Measurements from ENCODE around the gene SPAM1.
"Not testable (repeated sequence)": the region's sequence is repeated elsewhere in the genome, so short reads cannot be mapped to it uniquely, and the experiment has no call there.

The SPAM1 gene, protein sequence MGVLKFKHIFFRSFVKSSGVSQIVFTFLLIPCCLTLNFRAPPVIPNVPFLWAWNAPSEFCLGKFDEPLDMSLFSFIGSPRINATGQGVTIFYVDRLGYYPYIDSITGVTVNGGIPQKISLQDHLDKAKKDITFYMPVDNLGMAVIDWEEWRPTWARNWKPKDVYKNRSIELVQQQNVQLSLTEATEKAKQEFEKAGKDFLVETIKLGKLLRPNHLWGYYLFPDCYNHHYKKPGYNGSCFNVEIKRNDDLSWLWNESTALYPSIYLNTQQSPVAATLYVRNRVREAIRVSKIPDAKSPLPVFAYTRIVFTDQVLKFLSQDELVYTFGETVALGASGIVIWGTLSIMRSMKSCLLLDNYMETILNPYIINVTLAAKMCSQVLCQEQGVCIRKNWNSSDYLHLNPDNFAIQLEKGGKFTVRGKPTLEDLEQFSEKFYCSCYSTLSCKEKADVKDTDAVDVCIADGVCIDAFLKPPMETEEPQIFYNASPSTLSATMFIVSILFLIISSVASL

GRCh38 chr7:123924941-123925340, at the start of gene SPAM1:
SPAM1 (plus strand) TSS chr7:123925241; CDS start chr7:123953571, 28,330 bp downstream.
- Histone ChIP-seq H3K36me3 (ENCODE audit: insufficient read depth, low read length) (no peaks in the 10 kb centered on the region), H3K4me3 (ENCODE audit: low read length) (no peak within 1 kb of the TSS), H3K9me3 (ENCODE audit: low read length) (no peaks in the 10 kb centered on the region), H3K27me3 (ENCODE audit: insufficient read depth, low read length) (peaks cover 2% of the 10 kb centered on the region), H3K4me1 (ENCODE audit: insufficient read depth, low read length) (no peaks in the 10 kb centered on the region), H2AFZ (ENCODE audit: low read depth, low read length) (no peak within 1 kb of the TSS)

DNA sequence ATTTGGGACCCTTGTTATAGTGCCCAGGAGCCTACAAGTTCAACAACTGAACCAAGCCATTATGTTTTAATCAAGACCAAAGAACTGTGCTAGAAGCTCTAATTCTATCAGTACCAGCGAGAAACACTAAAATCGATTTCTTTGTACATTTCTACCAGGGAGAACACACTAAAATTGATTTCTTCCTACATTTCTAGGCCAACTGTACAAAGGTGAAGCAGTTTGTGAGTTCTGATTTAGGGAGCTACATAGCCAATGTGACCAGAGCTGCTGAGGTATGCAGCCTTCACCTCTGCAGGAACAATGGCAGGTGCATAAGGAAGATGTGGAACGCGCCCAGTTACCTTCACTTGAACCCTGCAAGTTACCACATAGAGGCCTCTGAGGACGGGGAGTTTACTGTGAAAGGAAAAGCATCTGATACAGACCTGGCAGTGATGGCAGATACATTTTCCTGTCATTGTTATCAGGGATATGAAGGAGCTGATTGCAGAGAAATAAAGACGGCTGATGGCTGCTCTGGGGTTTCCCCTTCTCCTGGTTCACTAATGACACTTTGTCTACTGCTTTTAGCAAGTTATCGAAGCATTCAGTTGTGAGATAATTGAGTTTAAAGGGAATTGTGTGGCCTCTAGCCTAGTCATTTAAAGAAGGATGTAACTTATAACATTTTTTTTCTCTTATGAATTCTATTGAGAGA, 48.3 kb upstream of the SPAM1 start:
- Histone ChIP-seq H2AFZ (ENCODE audit: low read depth, low read length) (no peak overlapping the region), H3K36me3 (ENCODE audit: insufficient read depth, low read length) (no peaks in the 10 kb centered on the region), H3K4me3 (ENCODE audit: low read length) (no peak overlapping the region), H3K27me3 (ENCODE audit: insufficient read depth, low read length) (no peaks in the 10 kb centered on the region), H3K9me3 (ENCODE audit: low read length) (no peaks in the 10 kb centered on the region), H3K4me1 (ENCODE audit: insufficient read depth, low read length) (no peaks in the 10 kb centered on the region)

- Histone ChIP-seq H3K27me3 (ENCODE audit: insufficient read depth, low read length) (no peaks in the 10 kb centered on the region), H3K4me1 (ENCODE audit: insufficient read depth, low read length) (no peaks in the 10 kb centered on the region), H3K9me3 (ENCODE audit: low read length) (no peaks in the 10 kb centered on the region), H3K4me3 (ENCODE audit: low read length) (no peak overlapping the region), H3K36me3 (ENCODE audit: insufficient read depth, low read length) (no peaks in the 10 kb centered on the region), H2AFZ (ENCODE audit: low read depth, low read length) (no peak overlapping the region)
Measured at GRCh38 chr7:123879628-123880027, 45.4 kb upstream of the SPAM1 start.

GRCh38 chr7:123881300-123881699, 43.7 kb upstream of the SPAM1 start:
- no peaks in the 10 kb centered on the region for H3K4me1 ChIP-seq (ENCODE audit: insufficient read depth, low read length)
- no peaks in the 10 kb centered on the region for H3K36me3 ChIP-seq (ENCODE audit: insufficient read depth, low read length)
- no peak overlapping the region for H2AFZ ChIP-seq (ENCODE audit: low read depth, low read length)

GRCh38 chr7:123883154-123883553, 41.9 kb upstream of the SPAM1 start:
- Histone ChIP-seq H3K9me3 (ENCODE audit: low read length) (no peaks in the 10 kb centered on the region), H3K36me3 (ENCODE audit: insufficient read depth, low read length) (no peaks in the 10 kb centered on the region), H2AFZ (ENCODE audit: low read depth, low read length) (no peak overlapping the region), H3K27me3 (ENCODE audit: insufficient read depth, low read length) (no peaks in the 10 kb centered on the region), H3K4me1 (ENCODE audit: insufficient read depth, low read length) (no peaks in the 10 kb centered on the region), H3K4me3 (ENCODE audit: low read length) (no peak overlapping the region)

More at GRCh38 chr7:123881300-123881699, 43.7 kb upstream of the SPAM1 start:
- Histone ChIP-seq H3K27me3 (ENCODE audit: insufficient read depth, low read length) (no peaks in the 10 kb centered on the region), H3K4me3 (ENCODE audit: low read length) (no peak overlapping the region), H3K9me3 (ENCODE audit: low read length) (no peaks in the 10 kb centered on the region)

GRCh38 chr7:123888192-123888591, 36.8 kb upstream of the SPAM1 start:
- no peaks in the 10 kb centered on the region for H3K4me1 ChIP-seq (ENCODE audit: insufficient read depth, low read length)
- H3K27me3 ChIP-seq (ENCODE audit: insufficient read depth, low read length): no peaks in the 10 kb centered on the region
- no peak overlapping the region for H3K4me3 ChIP-seq (ENCODE audit: low read length)
- H2AFZ ChIP-seq (ENCODE audit: low read depth, low read length): no peak overlapping the region
- H3K36me3 ChIP-seq (ENCODE audit: insufficient read depth, low read length): no peaks in the 10 kb centered on the region
- H3K9me3 ChIP-seq (ENCODE audit: low read length): no peaks in the 10 kb centered on the region

DNA sequence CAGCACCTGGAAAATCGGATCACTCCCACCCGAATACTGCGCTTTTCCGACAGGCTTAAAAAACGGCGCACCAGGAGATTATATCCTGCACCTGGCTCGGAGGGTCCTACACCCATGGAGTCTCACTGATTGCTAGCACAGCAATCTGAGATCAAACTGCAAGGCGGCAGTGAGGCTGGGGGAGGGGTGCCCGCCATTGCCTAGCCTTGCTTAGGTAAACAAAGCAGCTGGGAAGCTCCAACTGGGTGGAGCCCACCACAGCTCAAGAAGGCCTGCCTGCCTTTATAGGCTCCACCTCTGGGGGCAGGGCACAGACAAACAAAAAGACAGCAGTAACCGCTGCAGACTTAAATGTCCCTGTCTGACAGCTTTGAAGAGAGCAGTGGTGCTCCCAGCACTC, 30.3 kb upstream of the SPAM1 start:
- not testable (repeated sequence) for H3K36me3 ChIP-seq (ENCODE audit: insufficient read depth, low read length); H3K27me3 ChIP-seq (ENCODE audit: insufficient read depth, low read length); H3K4me1 ChIP-seq (ENCODE audit: insufficient read depth, low read length); H2AFZ ChIP-seq (ENCODE audit: low read depth, low read length); H3K9me3 ChIP-seq (ENCODE audit: low read length); H3K4me3 ChIP-seq (ENCODE audit: low read length)

DNA sequence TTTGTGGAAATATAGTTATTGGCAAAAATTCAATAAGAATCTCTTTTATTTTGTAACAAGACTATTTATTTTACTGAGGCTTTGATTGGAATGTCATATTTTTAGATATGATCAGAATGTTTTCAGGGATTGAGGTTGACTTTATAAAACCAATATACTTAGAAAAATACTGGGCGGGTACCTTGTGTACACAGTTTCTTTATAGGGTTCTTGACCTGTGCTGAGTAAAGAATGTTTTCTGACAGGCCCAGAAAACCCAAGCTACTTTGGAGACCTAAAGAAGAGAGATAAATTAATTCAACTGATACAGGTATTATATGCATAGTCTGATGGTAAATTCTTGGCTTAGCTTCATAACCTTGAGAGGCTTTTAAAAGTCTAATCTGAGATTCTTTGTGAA, 23.9 kb upstream of the SPAM1 start:
- no peaks in the 10 kb centered on the region for H3K36me3 ChIP-seq (ENCODE audit: insufficient read depth, low read length)
- no peaks in the 10 kb centered on the region for H3K9me3 ChIP-seq (ENCODE audit: low read length)
- H3K27me3 ChIP-seq (ENCODE audit: insufficient read depth, low read length): no peaks in the 10 kb centered on the region
- no peak overlapping the region for H2AFZ ChIP-seq (ENCODE audit: low read depth, low read length)
- H3K4me3 ChIP-seq (ENCODE audit: low read length): no peak overlapping the region
- H3K4me1 ChIP-seq (ENCODE audit: insufficient read depth, low read length): no peaks in the 10 kb centered on the region

DNA sequence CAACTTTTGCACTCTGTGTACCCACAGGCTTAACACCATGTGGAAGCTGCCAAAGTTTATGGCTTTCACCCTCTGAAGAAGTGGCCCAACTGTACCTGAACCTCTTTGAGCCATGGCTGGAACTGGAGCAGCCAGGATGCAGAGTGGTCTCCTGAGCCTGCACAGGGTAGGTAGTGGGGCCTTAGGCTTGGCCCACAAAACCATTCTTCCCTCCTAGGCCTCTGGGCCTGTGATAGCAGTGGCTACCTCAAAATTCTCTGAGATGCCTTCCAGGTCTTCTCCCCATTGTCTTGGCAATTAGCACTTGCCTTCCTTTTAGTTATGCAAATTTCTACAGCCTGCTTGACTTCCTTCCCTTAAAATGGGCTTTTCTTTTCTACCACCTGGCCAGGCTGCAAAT, 19.3 kb upstream of the SPAM1 start:
- Histone ChIP-seq H3K36me3 (ENCODE audit: insufficient read depth, low read length) (no peaks in the 10 kb centered on the region), H3K27me3 (ENCODE audit: insufficient read depth, low read length) (no peaks in the 10 kb centered on the region), H3K4me1 (ENCODE audit: insufficient read depth, low read length) (no peaks in the 10 kb centered on the region), H3K9me3 (ENCODE audit: low read length) (no peaks in the 10 kb centered on the region), H2AFZ (ENCODE audit: low read depth, low read length) (no peak overlapping the region), H3K4me3 (ENCODE audit: low read length) (no peak overlapping the region)

- Histone ChIP-seq H3K27me3 (ENCODE audit: insufficient read depth, low read length) (no peaks in the 10 kb centered on the region), H3K36me3 (ENCODE audit: insufficient read depth, low read length) (no peaks in the 10 kb centered on the region), H3K4me1 (ENCODE audit: insufficient read depth, low read length) (no peaks in the 10 kb centered on the region), H3K4me3 (ENCODE audit: low read length) (no peak overlapping the region), H3K9me3 (ENCODE audit: low read length) (no peaks in the 10 kb centered on the region), H2AFZ (ENCODE audit: low read depth, low read length) (no peak overlapping the region)
Measured at GRCh38 chr7:123916240-123916724, 8.8 kb upstream of the SPAM1 start.

- Histone ChIP-seq H2AFZ (ENCODE audit: low read depth, low read length) (no peak overlapping the region), H3K4me3 (ENCODE audit: low read length) (no peak overlapping the region), H3K9me3 (ENCODE audit: low read length) (no peaks in the 10 kb centered on the region), H3K36me3 (ENCODE audit: insufficient read depth, low read length) (no peaks in the 10 kb centered on the region), H3K4me1 (ENCODE audit: insufficient read depth, low read length) (no peaks in the 10 kb centered on the region), H3K27me3 (ENCODE audit: insufficient read depth, low read length) (no peaks in the 10 kb centered on the region)
Measured at GRCh38 chr7:123917878-123918277, 7.2 kb upstream of the SPAM1 start.

DNA sequence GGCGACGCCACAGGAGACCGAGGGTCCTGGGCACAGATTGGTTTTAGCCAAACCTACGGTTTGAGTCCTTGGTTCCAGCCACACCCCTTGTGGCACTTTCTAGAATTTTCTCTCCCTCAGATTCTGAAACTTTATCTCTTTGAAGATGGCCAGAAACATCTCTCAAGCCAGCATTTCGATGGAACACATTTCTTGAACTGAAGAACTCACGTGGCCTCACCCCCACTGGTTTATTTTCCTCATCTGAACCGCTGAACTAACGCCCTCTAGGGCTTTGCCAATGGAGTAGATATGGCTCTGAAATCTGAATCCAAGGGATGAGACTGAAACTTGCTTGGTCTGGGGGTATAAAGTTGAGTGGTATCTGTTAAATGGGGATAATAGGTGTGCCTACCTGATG, 6.7 kb upstream of the SPAM1 start:
- Histone ChIP-seq H3K36me3 (ENCODE audit: insufficient read depth, low read length) (no peaks in the 10 kb centered on the region), H2AFZ (ENCODE audit: low read depth, low read length) (no peak overlapping the region), H3K4me1 (ENCODE audit: insufficient read depth, low read length) (no peaks in the 10 kb centered on the region), H3K27me3 (ENCODE audit: insufficient read depth, low read length) (no peaks in the 10 kb centered on the region), H3K4me3 (ENCODE audit: low read length) (no peak overlapping the region), H3K9me3 (ENCODE audit: low read length) (no peaks in the 10 kb centered on the region)

DNA sequence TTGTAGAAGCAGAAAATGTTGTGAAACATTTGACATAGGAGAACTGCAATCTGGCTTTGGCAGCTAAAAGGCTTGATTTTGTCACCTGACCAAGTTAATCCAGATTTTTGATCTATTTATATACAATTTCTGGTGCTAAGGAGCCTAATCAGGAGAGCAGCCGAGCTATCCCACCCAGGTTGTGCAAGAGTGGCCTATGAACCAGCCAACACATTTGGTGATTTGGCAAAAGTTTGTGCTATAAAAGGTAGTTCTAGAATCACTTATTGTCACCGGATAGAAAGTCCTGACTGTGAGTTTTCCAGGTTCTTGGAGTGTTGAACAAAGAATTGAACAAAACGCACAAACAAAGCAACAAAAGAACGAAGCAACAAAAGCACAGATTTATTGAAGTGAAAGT, 1.4 kb upstream of the SPAM1 start:
- peaks cover 2% of the 10 kb centered on the region for H3K27me3 ChIP-seq (ENCODE audit: insufficient read depth, low read length)
- H3K9me3 ChIP-seq (ENCODE audit: low read length): no peaks in the 10 kb centered on the region
- no peaks in the 10 kb centered on the region for H3K4me1 ChIP-seq (ENCODE audit: insufficient read depth, low read length)
- H2AFZ ChIP-seq (ENCODE audit: low read depth, low read length): no peak overlapping the region
- H3K36me3 ChIP-seq (ENCODE audit: insufficient read depth, low read length): no peaks in the 10 kb centered on the region
- H3K4me3 ChIP-seq (ENCODE audit: low read length): no peak overlapping the region
